ENCODE results near the gene KCNA10. TPM values are rescaled to one million over a fixed set of nuclear protein-coding genes. Genes with fewer than 3 reads are reported as not detected.

KCNA10 gene
- total RNA-seq, 1 experiment from 2014 or later: not detected

- DNase-seq: peak; percentile 30
- H3K27me3 ChIP-seq (ENCODE audit: low read length): peaks cover 15% of the 10 kb centered on the region
Measured at GRCh38 chr1:110538921-110539320, 19.9 kb upstream of the KCNA10 start.

GRCh38 chr1:110538075-110538474 is 19.1 kb upstream of the KCNA10 start:
- Histone ChIP-seq H3K9me3 (ENCODE audit: low read length) (no peaks in the 10 kb centered on the region), H3K4me2 (ENCODE audit: low read length) (no peak overlapping the region), H3K27me3 (ENCODE audit: low read length) (peaks cover 23% of the 10 kb centered on the region), H2AFZ (ENCODE audit: low read length) (no peak overlapping the region), H4K20me1 (ENCODE audit: low read length) (no peaks in the 10 kb centered on the region), H3K79me2 (ENCODE audit: low read length) (no peaks in the 10 kb centered on the region), H3K27ac (ENCODE audit: low read length) (no peak overlapping the region), H3F3A (ENCODE audit: low read length, unreplicated experiment) (no peaks in the 10 kb centered on the region), H3K4me1 (ENCODE audit: insufficient read depth, low read length) (no peaks in the 10 kb centered on the region), H3K36me3 (ENCODE audit: low read depth, low read length) (no peaks in the 10 kb centered on the region), H3K9me2 (replicated peaks; ENCODE audit: low read length) (no peaks in the 10 kb centered on the region), H3K9ac (ENCODE audit: low read length) (no peak overlapping the region), H3K4me3 (ENCODE audit: low read length) (no peak overlapping the region)
- intact Hi-C loops (cut with micrococcal nuclease): no loop called here
- ATAC-seq (no peak), DNase-seq (no peak)
- ChIA-PET POLR2A (ENCODE audit: unreplicated experiment) (no interaction called here), CTCF (no interaction called here)
- TF ChIP-seq EZH2phosphoT487 (IDR thresholded peaks at IDR 0.05; ENCODE audit: borderline replicate concordance, low read length) (no peak), EZH2 (IDR thresholded peaks at IDR 0.05; ENCODE audit: low read length, unreplicated experiment) (no peak)
- no TSS peak for BruUV-seq (replicated peaks)

More at GRCh38 chr1:110538921-110539320, 19.9 kb upstream of the KCNA10 start:
- CTCF ChIA-PET: no interaction called here
- no peaks in the 10 kb centered on the region for H3F3A ChIP-seq (ENCODE audit: low read length, unreplicated experiment)
- no peaks in the 10 kb centered on the region for H3K9me3 ChIP-seq (ENCODE audit: low read length)
- no peaks in the 10 kb centered on the region for H3K36me3 ChIP-seq (ENCODE audit: low read depth, low read length)
- TF ChIP-seq EZH2 (IDR thresholded peaks at IDR 0.05; ENCODE audit: low read length, unreplicated experiment) (no peak), EZH2phosphoT487 (IDR thresholded peaks at IDR 0.05; ENCODE audit: borderline replicate concordance, low read length) (no peak), CTCF (conservative IDR thresholded peaks at IDR 0.05; ENCODE audit: low read depth, low read length) (no peak)
- intact Hi-C loops (cut with micrococcal nuclease): no loop called here
- H3K27ac ChIP-seq (ENCODE audit: low read length): no peak overlapping the region
- no TSS peak for BruUV-seq (replicated peaks)
- H3K79me2 ChIP-seq (ENCODE audit: low read length): no peaks in the 10 kb centered on the region
- no peaks in the 10 kb centered on the region for H3K9me2 ChIP-seq (replicated peaks; ENCODE audit: low read length)
- no peaks in the 10 kb centered on the region for H4K20me1 ChIP-seq (ENCODE audit: low read length)
- H3K9ac ChIP-seq (ENCODE audit: low read length): no peak overlapping the region
- no peak overlapping the region for H3K4me2 ChIP-seq (ENCODE audit: low read length)
- ATAC-seq: peak; percentile 22; the same call in 1 of the 2 replicates
- no peaks in the 10 kb centered on the region for H3K4me1 ChIP-seq (ENCODE audit: insufficient read depth, low read length)
- no peak overlapping the region for H3K4me3 ChIP-seq (ENCODE audit: low read length)
- no peak overlapping the region for H2AFZ ChIP-seq (ENCODE audit: low read length)
- POLR2A ChIA-PET (ENCODE audit: unreplicated experiment): no interaction called here

GRCh38 chr1:110535985-110536384 is 17.0 kb upstream of the KCNA10 start:
- TF ChIP-seq CTCF (conservative IDR thresholded peaks at IDR 0.05; ENCODE audit: low read depth, low read length): no peak
- no peak for TF ChIP-seq EZH2 (IDR thresholded peaks at IDR 0.05; ENCODE audit: low read length, unreplicated experiment)
- no peak for TF ChIP-seq EZH2phosphoT487 (IDR thresholded peaks at IDR 0.05; ENCODE audit: borderline replicate concordance, low read length)
- DNase-seq: no peak
- Histone ChIP-seq H3K36me3 (ENCODE audit: low read depth, low read length) (no peaks in the 10 kb centered on the region), H3K9me3 (ENCODE audit: low read length) (no peaks in the 10 kb centered on the region), H3F3A (ENCODE audit: low read length, unreplicated experiment) (no peaks in the 10 kb centered on the region), H3K27ac (ENCODE audit: low read length) (no peak overlapping the region), H4K20me1 (ENCODE audit: low read length) (no peaks in the 10 kb centered on the region), H3K27me3 (ENCODE audit: low read length) (peaks cover 33% of the 10 kb centered on the region), H3K9ac (ENCODE audit: low read length) (no peak overlapping the region), H3K4me2 (ENCODE audit: low read length) (no peak overlapping the region), H3K4me1 (ENCODE audit: insufficient read depth, low read length) (no peaks in the 10 kb centered on the region), H3K9me2 (replicated peaks; ENCODE audit: low read length) (no peaks in the 10 kb centered on the region), H2AFZ (ENCODE audit: low read length) (no peak overlapping the region), H3K4me3 (ENCODE audit: low read length) (no peak overlapping the region), H3K79me2 (ENCODE audit: low read length) (no peaks in the 10 kb centered on the region)
- no peak for ATAC-seq
- BruUV-seq (replicated peaks): no TSS peak
- ChIA-PET CTCF (no interaction called here), POLR2A (ENCODE audit: unreplicated experiment) (no interaction called here)
- intact Hi-C loops (cut with micrococcal nuclease): no loop called here
